Activated CD4-positive, alpha-beta T cell treated with anti-CD3 and anti-CD28 coated beads for 48 hours (primary cell): ENCODE results near the gene GIMAP8.

Experiments used
- DNase-seq: peaks from one replicate; pipeline ENCODE4 v3.0.0-alpha.2; 2020

GIMAP8 gene

GRCh38 chr7:150412016-150412415 is 38.4 kb upstream of the GIMAP8 start:
- no peak for DNase-seq

GRCh38 chr7:150412518-150413488 is 37.6 kb upstream of the GIMAP8 start:
- no peak for DNase-seq

GRCh38 chr7:150413640-150414081 is 36.8 kb upstream of the GIMAP8 start:
- DNase-seq, result no peak

- DNase-seq, result no peak
These were observed 35.0 kb upstream of the GIMAP8 start for GRCh38 chr7:150415161-150416153.

GRCh38 chr7:150417239-150417638 is 33.2 kb upstream of the GIMAP8 start:
- DNase-seq, result no peak

GRCh38 chr7:150417863-150418262 is 32.6 kb upstream of the GIMAP8 start:
- DNase-seq, result no peak

- no peak for DNase-seq
These were observed 30.2 kb upstream of the GIMAP8 start for GRCh38 chr7:150420242-150420641.

- DNase-seq, result peak; percentile 90
These were observed 29.3 kb upstream of the GIMAP8 start for GRCh38 chr7:150420987-150421674.

- DNase-seq, result no peak
These were observed 28.6 kb upstream of the GIMAP8 start for GRCh38 chr7:150421831-150422230.

GRCh38 chr7:150425670-150426069 is 24.8 kb upstream of the GIMAP8 start:
- DNase-seq, result no peak

GRCh38 chr7:150428671-150429451 is 21.6 kb upstream of the GIMAP8 start:
- DNase-seq, result peak; percentile 22

- DNase-seq, result no peak
These were observed 20.7 kb upstream of the GIMAP8 start for GRCh38 chr7:150429699-150430098.

- DNase-seq, result no peak
These were observed 19.9 kb upstream of the GIMAP8 start for GRCh38 chr7:150430465-150431085.

- DNase-seq, result no peak
These were observed 18.4 kb upstream of the GIMAP8 start for GRCh38 chr7:150431839-150432658.

GRCh38 chr7:150432915-150433892 is 17.2 kb upstream of the GIMAP8 start:
- no peak for DNase-seq

GRCh38 chr7:150434240-150434639 is 16.2 kb upstream of the GIMAP8 start:
- no peak for DNase-seq

GRCh38 chr7:150435047-150435389 is 15.4 kb upstream of the GIMAP8 start:
- DNase-seq, result no peak

GRCh38 chr7:150435390-150436073 is 14.9 kb upstream of the GIMAP8 start:
- no peak for DNase-seq

- no peak for DNase-seq
These were observed 10.5 kb upstream of the GIMAP8 start for GRCh38 chr7:150439967-150440366.
